NB4 (cell line): ENCODE measurements around the gene RPEL1.
A peak's percentile ranks its signal among the peaks of the same experiment; 100 is the strongest.

Experiments used
- DNase-seq: peaks from one replicate; pipeline ENCODE4 v3.0.0; 2010; ENCODE audit warnings: low read depth
- H3K4me3 ChIP-seq: one replicate; pipeline ENCODE4 v1.5.1; 2011; ENCODE audit warnings: mild to moderate bottlenecking, low read depth, low read length, moderate library complexity
- CTCF ChIP-seq: IDR thresholded peaks from one replicate; pipeline ENCODE4 v1.5.1; 2012; ENCODE audit warnings: low read depth, low read length
- MAX ChIP-seq: IDR thresholded peaks from 2 replicates; pipeline ENCODE4 v1.6.1; 2011; ENCODE audit warnings: low read depth, low read length
- MYC ChIP-seq: IDR thresholded peaks from 2 replicates; pipeline ENCODE4 v1.6.1; 2011; ENCODE audit warnings: low read depth, low read length
- POLR2A ChIP-seq: IDR thresholded peaks from 2 replicates; pipeline ENCODE4 v1.6.1; 2011; ENCODE audit warnings: mild to moderate bottlenecking; ENCODE audit not compliant: insufficient read length; ENCODE audit errors: extremely low read depth

RPEL1 gene

GRCh38 chr10:103259989-103260388, 14.3 kb downstream of the RPEL1 start:
- TF ChIP-seq POLR2A (no peak), CTCF (no peak), MAX (no peak), MYC (no peak)
- no peak overlapping the region for H3K4me3 ChIP-seq
- no peak for DNase-seq

- H3K4me3 ChIP-seq, result no peak overlapping the region
- no peak for DNase-seq
- TF ChIP-seq CTCF (no peak), MAX (peak; percentile 27; the same call in 1 of the 2 replicates)
These were observed 16.5 kb downstream of the RPEL1 start for GRCh38 chr10:103262229-103262628.

- no peak for TF ChIP-seq MYC
- TF ChIP-seq MAX, result no peak
- no peak for TF ChIP-seq CTCF
- TF ChIP-seq POLR2A, result no peak
- DNase-seq, result peak; percentile 76
- H3K4me3 ChIP-seq, result no peak overlapping the region
These were observed 20.1 kb downstream of the RPEL1 start for GRCh38 chr10:103265717-103266329.

- no peak overlapping the region for H3K4me3 ChIP-seq
- peak; percentile 76 for DNase-seq
- TF ChIP-seq MYC (no peak), MAX (no peak), POLR2A (no peak), CTCF (no peak)
These were observed 27.4 kb downstream of the RPEL1 start for GRCh38 chr10:103273041-103273441.

GRCh38 chr10:103276251-103276895, 30.7 kb downstream of the RPEL1 start:
- no peak for DNase-seq
- H3K4me3 ChIP-seq, result no peak overlapping the region
- TF ChIP-seq MYC, result no peak
- TF ChIP-seq POLR2A, result no peak
- no peak for TF ChIP-seq MAX
- no peak for TF ChIP-seq CTCF
